GF-D8 (cell line): ENCODE measurements around the gene TSPEAR.

ENCODE experiments used
- DNase-seq: peaks from one replicate; lab custom pipeline; 2025; lab: John Stamatoyannopoulos, UW

TSPEAR gene

GRCh38 chr21:44547656-44548331 lies 163.6 kb downstream of the TSPEAR start:
- no peak for DNase-seq

DNA sequence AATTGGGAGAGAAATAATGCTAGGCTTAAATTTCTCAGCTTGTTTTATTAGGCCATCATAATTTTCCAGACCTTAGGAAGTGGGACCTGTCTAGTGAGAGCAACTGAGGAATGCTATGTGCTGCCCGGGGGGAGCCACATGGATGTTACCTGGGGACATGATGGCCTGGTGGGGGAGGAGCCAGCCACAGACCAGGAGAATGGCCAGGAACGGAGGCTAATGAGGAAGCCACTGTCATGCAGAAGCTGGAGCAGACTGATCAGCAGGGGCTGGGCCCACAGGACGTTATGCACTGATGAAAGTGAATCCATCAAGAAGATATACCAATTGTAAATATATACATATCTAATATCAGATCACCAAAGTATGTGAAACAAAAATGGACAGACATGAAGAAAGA lies 166.8 kb downstream of the TSPEAR start:
- no peak for DNase-seq

- DNase-seq, result no peak
Measured at GRCh38 chr21:44542716-44543115, 168.7 kb downstream of the TSPEAR start.

DNA sequence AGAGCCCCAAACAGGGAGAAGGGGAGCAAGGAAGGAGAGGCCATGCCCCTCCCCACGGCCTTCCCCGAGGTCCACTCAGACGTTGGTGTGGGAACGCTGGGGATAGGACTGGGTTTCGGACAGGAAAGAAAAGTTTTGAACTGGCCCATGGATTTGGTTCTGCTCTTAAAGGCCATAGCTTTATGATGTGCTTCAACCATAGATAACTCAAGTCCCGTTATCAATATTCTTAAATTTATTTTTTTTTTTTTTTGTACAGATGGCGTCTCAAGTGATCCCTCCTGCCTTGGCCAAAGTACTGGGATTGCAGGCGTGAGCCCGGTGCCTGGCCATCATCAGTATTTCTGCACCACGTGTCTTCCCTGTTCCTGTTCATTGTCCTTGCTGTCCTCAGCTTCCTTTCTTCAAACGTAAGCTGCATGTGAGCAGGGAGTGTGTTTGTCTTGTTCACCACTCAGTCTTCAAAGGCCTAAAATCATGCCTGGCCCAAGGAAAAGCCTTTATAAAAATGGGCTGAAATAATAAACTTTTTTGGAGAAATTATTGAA lies 170.6 kb downstream of the TSPEAR start:
- DNase-seq, result no peak

GRCh38 chr21:44539991-44540666 lies 171.2 kb downstream of the TSPEAR start, which contains the start of gene KRTAP10-1:
Gene KRTAP10-1, minus strand, starts transcription at chr21:44540195. Its CDS starts 45 bp downstream, at chr21:44540150.
- no peak for DNase-seq

- no peak for DNase-seq
Measured at GRCh38 chr21:44539046-44539445, 172.3 kb downstream of the TSPEAR start.

DNA sequence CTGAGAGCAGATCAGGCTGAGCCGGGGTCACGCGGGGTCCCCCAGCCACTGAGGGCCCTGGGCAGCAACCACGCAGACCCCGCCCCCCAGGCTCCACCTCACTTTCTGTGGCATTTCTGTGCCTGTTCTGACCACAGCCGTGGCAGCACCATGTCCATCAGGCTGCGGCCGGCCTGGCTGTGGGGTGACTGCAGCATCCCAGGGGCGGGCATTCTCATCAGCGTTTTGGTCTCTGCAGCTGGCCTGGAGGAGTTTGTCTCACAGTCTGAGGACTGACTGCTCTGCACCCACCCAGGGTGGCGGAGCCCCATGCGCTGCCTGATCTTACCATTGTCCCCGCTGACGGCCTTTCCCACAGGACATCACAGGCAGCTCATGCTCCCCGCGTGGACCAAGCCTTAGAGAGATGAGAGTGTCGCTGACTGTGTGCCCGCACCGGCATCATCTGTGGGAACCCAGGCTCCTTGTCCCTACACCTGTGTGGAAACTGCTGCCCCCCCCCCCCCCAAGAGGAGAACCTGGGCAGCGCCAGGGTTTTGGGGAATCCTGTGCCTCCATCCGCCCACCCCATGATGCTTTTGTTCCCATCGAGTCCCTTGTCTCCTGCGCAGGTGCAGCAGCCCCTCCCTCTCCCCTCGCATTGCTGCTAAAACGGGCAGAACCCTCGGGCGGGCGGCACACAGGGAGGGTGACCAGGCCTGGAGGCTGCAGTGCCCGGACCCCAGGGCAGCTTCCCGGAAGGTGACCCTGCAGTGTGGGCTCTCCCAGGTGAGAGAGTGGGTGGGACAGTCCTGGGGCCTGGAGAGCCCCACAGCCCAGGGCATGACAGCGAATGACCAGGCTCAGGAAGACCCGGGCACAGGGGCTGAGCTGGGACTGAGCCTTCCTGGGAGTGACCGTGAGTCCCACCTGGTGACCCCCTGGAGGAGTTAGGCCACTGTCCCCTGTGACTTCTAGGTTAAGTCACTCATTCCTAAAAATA lies 173.2 kb downstream of the TSPEAR start:
- no peak for DNase-seq

- DNase-seq, result no peak
Measured at GRCh38 chr21:44535963-44536362, 175.4 kb downstream of the TSPEAR start.

DNA sequence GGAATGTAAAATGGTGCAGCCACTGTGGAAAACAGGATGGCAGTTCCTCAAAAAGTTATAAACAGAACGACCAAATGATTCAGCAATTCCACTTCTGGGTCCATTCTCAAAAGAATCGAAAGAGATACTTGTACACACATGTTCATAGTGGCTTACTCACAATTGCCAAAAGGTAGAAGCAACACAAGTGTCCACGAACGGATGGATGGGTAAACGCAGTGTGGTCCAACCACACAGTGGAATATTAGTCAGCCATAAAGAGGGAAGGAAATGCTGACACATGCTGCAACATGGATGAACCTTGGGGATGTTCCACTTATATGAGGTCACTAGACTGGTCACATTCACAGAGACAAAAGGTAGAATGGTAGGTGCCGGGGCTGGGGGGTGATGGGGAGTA lies 176.7 kb downstream of the TSPEAR start:
- no peak for DNase-seq

DNA sequence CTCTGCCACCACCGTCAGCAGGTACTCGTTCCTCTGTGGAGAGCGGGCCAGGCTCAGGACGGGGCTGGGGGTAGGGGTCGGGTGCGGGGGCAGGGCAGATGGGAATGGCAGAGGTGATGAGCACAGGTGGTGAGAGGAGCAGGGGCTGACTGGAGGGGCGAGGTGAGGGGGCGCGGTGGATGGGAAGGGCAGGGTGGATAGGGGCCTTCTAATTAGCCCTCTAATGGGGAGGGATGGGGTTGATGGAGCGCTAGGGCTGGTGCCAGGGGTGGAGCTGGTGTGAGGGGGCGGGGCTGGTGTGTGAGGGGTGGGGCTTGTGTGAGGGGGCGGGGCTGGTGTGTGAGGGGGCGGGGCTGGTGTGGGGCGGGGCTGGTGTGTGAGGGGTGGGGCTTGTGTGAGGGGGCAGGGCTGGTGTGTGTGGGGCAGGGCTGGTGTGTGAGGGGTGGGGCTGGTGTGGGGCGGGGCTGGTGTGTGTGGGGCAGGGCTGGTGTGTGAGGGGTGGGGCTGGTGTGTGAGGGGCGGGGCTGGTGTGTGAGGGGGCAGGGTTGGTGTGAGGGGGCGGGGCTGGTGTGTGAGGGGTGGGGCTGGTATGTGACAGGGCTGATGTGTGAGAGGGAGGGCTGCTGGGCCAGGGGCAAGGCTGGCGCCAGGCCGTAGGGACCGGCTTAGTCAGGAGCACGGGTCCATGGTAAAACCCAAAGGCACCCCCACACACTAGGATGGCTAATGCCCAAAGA lies 177.3 kb downstream of the TSPEAR start:
- no peak for DNase-seq

DNA sequence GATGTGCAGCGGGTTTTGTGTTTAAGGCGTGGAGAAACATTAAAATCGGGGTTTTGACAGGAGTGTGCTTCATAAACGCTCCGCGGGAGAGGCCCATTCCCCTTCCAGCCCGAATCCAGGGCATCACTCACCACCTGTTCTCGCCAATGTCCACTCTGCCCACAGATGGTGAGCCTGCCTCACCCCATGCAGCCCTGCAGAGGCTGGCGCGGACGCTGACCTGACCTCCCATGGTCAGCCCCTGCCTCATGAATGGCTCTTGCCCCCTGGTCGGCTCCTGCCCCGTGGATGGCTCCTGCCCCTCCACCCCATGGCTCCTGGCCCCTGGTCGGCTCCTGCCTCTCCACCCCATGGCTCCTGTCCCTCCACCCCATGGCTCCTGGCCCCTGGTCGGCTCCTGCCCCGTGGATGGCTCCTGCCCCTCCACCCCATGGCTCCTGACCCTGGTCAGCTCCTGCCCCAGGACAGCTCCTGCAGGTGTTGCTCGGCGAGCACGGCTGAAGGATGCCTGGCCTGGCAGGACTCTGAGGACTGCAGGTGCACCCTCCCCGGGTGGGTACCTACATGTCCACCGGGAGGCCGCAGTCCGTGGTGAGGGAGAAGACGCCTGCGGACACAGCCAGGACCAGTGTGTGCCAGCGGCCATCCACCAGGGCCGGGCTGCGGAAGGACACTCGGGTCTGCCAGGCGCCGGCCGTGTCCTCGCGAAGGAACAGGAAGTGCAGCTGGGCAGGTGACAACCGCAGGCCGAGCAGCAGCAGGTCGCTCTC lies 178.1 kb downstream of the TSPEAR start:
- DNase-seq, result no peak

DNA sequence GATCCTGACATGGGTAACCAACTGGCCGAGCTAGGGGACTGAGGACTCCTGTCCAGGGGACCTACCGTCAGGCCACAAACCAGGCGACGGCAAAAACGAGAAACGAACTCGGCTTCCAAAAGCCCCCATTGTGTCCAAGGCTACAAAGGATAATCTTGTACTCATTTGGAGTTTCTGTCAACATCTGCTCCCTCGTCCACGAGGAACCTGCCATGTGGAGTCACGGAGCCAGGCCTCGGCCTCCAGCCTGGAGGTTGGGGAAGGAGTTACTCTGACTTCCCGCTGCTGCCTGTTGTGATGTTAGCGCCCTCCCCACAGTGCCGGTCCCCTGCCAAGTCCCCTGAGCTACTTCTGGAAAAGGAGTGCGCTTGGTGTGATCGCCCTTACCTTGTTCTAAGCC lies 178.7 kb downstream of the TSPEAR start:
- no peak for DNase-seq

GRCh38 chr21:44531606-44532564 lies 179.5 kb downstream of the TSPEAR start:
- DNase-seq, result no peak

- DNase-seq, result no peak
Measured at GRCh38 chr21:44530903-44531605, 180.3 kb downstream of the TSPEAR start.

DNA sequence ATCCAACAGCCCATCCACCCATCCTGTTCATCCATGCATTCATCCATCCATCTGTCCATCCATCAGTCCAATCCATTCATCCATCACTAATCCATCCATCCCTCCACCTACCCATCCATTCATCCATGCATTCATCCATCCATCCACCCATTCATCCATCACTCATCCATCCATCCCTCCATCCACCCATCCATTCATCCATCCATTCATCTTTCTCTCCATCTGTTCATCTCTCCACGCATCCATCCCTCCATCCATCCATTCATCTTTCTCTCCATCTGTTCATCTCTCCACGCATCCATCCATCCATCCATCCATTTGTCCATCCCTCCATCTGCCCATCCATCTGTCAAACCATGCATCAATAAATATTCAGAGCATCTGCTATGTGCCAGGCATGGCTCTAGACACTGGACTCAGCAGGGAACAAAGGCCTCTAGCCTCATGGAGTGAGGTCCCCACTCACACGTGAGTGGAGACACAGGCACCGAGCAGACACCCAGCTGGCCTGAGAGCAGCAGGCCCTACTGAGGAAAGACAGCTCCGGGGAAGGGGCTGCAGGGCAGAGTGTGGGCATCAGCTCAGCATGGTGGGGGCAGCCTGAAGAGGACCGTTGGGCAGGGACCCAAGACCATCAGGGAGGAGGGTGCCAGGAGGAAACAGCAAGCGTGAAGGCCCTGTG lies 181.0 kb downstream of the TSPEAR start:
- no peak for DNase-seq

- DNase-seq, result no peak
Measured at GRCh38 chr21:44529503-44530125, 181.8 kb downstream of the TSPEAR start.

- DNase-seq, result no peak
Measured at GRCh38 chr21:44529011-44529421, 182.4 kb downstream of the TSPEAR start.

GRCh38 chr21:44528634-44528995 lies 182.8 kb downstream of the TSPEAR start:
- no peak for DNase-seq
